22Rv1 (cell line): Measurements from ENCODE around the gene KCNS1.

Experiments used
- CTCF ChIP-seq: fragments of 450-650 bp; IDR thresholded peaks from 2 replicates; pipeline ENCODE4 v1.5.1; 2017; ENCODE audit warnings: mild to moderate bottlenecking
- ZFX ChIP-seq: fragments of 450-650 bp; IDR thresholded peaks from 2 replicates; pipeline ENCODE4 v1.6.1; 2017; ENCODE audit warnings: antibody characterized with exemption, borderline replicate concordance

- TF ChIP-seq CTCF (no peak), ZFX (no peak)
Measured at GRCh38 chr20:45053430-45054351, 47.2 kb downstream of the KCNS1 start.
